Measurements from ENCODE around the gene NINL. TPM values are rescaled to one million over a fixed set of nuclear protein-coding genes. Genes with fewer than 3 reads are reported as not detected.

Gene NINL
- total and polyA plus RNA-seq, 2 of the 8 experiments (the other 6 are each of a cell fraction or from before 2014, with no cell fraction given): 15.3 to 30.0 TPM

DNA sequence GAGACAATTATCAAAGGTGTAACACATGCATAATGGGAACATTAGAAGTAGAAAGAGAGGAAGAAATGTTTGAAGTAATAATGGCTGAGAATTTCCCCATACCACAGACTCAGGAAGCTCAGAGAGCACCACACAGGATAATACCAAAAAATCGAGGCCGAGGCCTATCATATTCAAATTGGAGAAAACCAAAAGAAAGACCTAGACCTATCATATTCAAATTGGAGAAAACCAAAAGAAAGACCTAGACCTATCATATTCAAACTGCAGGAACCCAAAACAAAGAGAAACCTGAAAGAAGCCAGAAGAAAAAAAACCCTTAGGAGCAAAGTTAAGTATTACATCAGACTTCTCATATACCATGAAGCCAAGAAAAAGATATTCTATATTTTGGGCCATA is 18.0 kb downstream of the NINL start:
- Histone ChIP-seq H2BK120ac (replicated peaks; ENCODE audit: low read depth, low read length) (no peak overlapping the region), H4K8ac (ENCODE audit: extremely low read depth, insufficient read depth, low read length) (no peak overlapping the region), H4K91ac (replicated peaks; ENCODE audit: insufficient read length, low read length) (no peak overlapping the region), H2AFZ (ENCODE audit: low read length) (no peak overlapping the region), H2AK5ac (ENCODE audit: low read depth, low read length) (no peak overlapping the region), H2BK12ac (ENCODE audit: low read depth, low read length) (no peak overlapping the region), H4K20me1 (replicated peaks in 1 of 2; ENCODE audit: control insufficient read depth in 1 of 2, insufficient read depth in 2 of 2, low read length in 2 of 2) (peaks cover 3 to 4% of the 10 kb centered on the region in 2 experiments), H2BK5ac (ENCODE audit: low read depth, low read length) (no peak overlapping the region), H3K27me3 (replicated peaks in 1 of 4; ENCODE audit: control insufficient read depth in 3 of 4, extremely low read depth in 1 of 4, insufficient read depth in 3 of 4, low read length in 3 of 4) (no peaks in the 10 kb centered on the region), H3K36me3 (ENCODE audit: control insufficient read depth in 2 of 4, insufficient read depth in 4 of 4, low read length in 3 of 4) (peaks cover 0 to 3% (median 0%) of the 10 kb centered on the region in 4 experiments; a peak in 1 of 8 replicates), H3K79me1 (ENCODE audit: low read depth, low read length) (peaks cover 8% of the 10 kb centered on the region), H2BK15ac (ENCODE audit: low read length) (no peak overlapping the region), H3K9ac (replicated peaks in 1 of 4; ENCODE audit: extremely low read depth in 1 of 4, low read depth in 3 of 4, low read length in 3 of 4) (no peak overlapping the region), H3K56ac (replicated peaks; ENCODE audit: insufficient read length, low read depth, low read length) (no peak overlapping the region), H3K4me1 (replicated peaks in 1 of 4; ENCODE audit: control insufficient read depth in 3 of 4, insufficient read depth in 4 of 4, low read length in 3 of 4) (peaks cover 0 to 7% (median 3%) of the 10 kb centered on the region in 4 experiments; a peak in 2 of 7 replicates), H3K14ac (ENCODE audit: insufficient read length) (no peak overlapping the region), H3K23ac (ENCODE audit: insufficient read length) (no peak overlapping the region), H3K79me2 (ENCODE audit: control insufficient read depth in 1 of 2, insufficient read depth in 2 of 2, low read length in 2 of 2) (peaks cover 0 to 81% of the 10 kb centered on the region in 2 experiments; a peak in 2 of 4 replicates), H3K9me3 (ENCODE audit: insufficient read depth in 2 of 2, low read depth in 1 of 2, low read length in 1 of 2) (peaks cover 4 to 7% of the 10 kb centered on the region in 2 experiments; a peak in 2 of 4 replicates), H3K23me2 (ENCODE audit: low read depth, low read length) (no peaks in the 10 kb centered on the region; the same call in 1 of the 2 replicates), H4K5ac (ENCODE audit: insufficient read length, low read depth, low read length) (no peak overlapping the region), H3K4me2 (ENCODE audit: insufficient read depth in 1 of 2, low read depth in 2 of 2, low read length in 2 of 2) (no peak overlapping the region), H3K18ac (ENCODE audit: extremely low read depth, low read length) (no peak overlapping the region), H3K4me3 (ENCODE audit: extremely low read depth in 1 of 4, insufficient read depth in 2 of 4, low read depth in 3 of 4, low read length in 4 of 4) (no peak overlapping the region), H3K27ac (ENCODE audit: low read depth, low read length) (no peak overlapping the region), H2BK20ac (ENCODE audit: low read length) (no peak overlapping the region), H3K4ac (replicated peaks; ENCODE audit: insufficient read length, low read depth, low read length) (no peak overlapping the region)
- WGBS, 2 experiments (ENCODE audit: extremely low coverage in 1 of 2, insufficient coverage in 1 of 2, insufficient read length in 1 of 2, insufficient replicate concordance in 2 of 2, low coverage in 1 of 2, low lambda C conversion rate in 2 of 2, missing lambda C conversion rate in 1 of 2): 85% methylated on average over 2 of the region's 2 CpGs; no CpG with 5 or more reads in 1 of the 2 experiments
- POLR2A ChIA-PET (ENCODE audit: partially characterized antibody): interaction anchor here (0.6 to 2.0 kb wide), 3 partner anchors 11 to 21 kb away, joined by 3 to 7 read pairs (median 3); no protein-coding TSS in a partner anchor
- CTCF ChIA-PET (ENCODE audit: partially characterized antibody): interaction anchor here (1.0 kb wide), 1 partner anchor 97 kb away, joined by 3 read pairs; no protein-coding TSS in a partner anchor
- DNase-seq (ENCODE audit: low read depth in 1 of 2, low spot score in 2 of 2) (no peak), FAIRE-seq (no peak)
- TF ChIP-seq YY1 (IDR thresholded peaks at IDR 0.05; ENCODE audit: low read depth, low read length): no peak
- TF ChIP-seq EP300 (IDR thresholded peaks at IDR 0.05; ENCODE audit: borderline replicate concordance in 1 of 2, low read depth in 2 of 2, low read length in 2 of 2): no peak
- TF ChIP-seq PHF8 (conservative IDR thresholded peaks at IDR 0.05; ENCODE audit: low read depth, low read length): no peak
- no peak for TF ChIP-seq RNF2 (IDR thresholded peaks at IDR 0.05; ENCODE audit: borderline replicate concordance, low read depth, low read length, missing control alignments, poor library complexity, severe bottlenecking)
- TF ChIP-seq CBX5 (IDR thresholded peaks at IDR 0.05; ENCODE audit: low read depth, low read length): no peak
- no peak for TF ChIP-seq ZNF274 (IDR thresholded peaks at IDR 0.05; ENCODE audit: borderline replicate concordance, extremely low read depth, low read length)
- no peak for TF ChIP-seq BCL11A (IDR thresholded peaks at IDR 0.05; ENCODE audit: low read depth in 2 of 2, low read length in 2 of 2)
- TF ChIP-seq CREB1 (IDR thresholded peaks at IDR 0.05): no peak
- TF ChIP-seq MAFK (IDR thresholded peaks at IDR 0.05; ENCODE audit: low read depth, low read length): no peak
- TF ChIP-seq CEBPB (IDR thresholded peaks at IDR 0.05; ENCODE audit: low read depth, low read length): no peak
- TF ChIP-seq SP4 (IDR thresholded peaks at IDR 0.05; ENCODE audit: low read length): no peak
- no peak for TF ChIP-seq BACH1 (IDR thresholded peaks at IDR 0.05; ENCODE audit: low read length)
- TF ChIP-seq POLR2A (IDR thresholded peaks at IDR 0.05; ENCODE audit: control extremely low read depth in 1 of 2, low read depth in 2 of 2, low read length in 2 of 2): no peak
- TF ChIP-seq EGR1 (IDR thresholded peaks at IDR 0.05; ENCODE audit: borderline replicate concordance, low read depth, low read length): no peak
- no peak for TF ChIP-seq CHD1 (IDR thresholded peaks at IDR 0.05; ENCODE audit: low read depth, low read length)
- no peak for TF ChIP-seq POLR2AphosphoS5 (IDR thresholded peaks at IDR 0.05; ENCODE audit: low read depth, low read length)
